ENCODE results near the gene BASP1.
"Not testable (repeated sequence)": the region's sequence is repeated elsewhere in the genome, so short reads cannot be mapped to it uniquely, and the experiment has no call there.

BASP1 gene

GRCh38 chr5:17187786-17188170 is 29.7 kb upstream of the BASP1 start:
- Mint-ChIP-seq H3K27me3 (ENCODE audit: low read depth, poor library complexity) (peaks cover 6% of the 10 kb centered on the region), H3K4me3 (no peak overlapping the region), H3K9me3 (peaks cover 5% of the 10 kb centered on the region), H3K36me3 (ENCODE audit: low read depth) (peaks cover 5% of the 10 kb centered on the region), H3K4me1 (peaks cover 41% of the 10 kb centered on the region), H3K27ac (no peak overlapping the region)
- TF ChIP-seq CTCF (IDR thresholded peaks at IDR 0.05) = no peak
- no peak for DNase-seq

- Mint-ChIP-seq H3K36me3 (ENCODE audit: low read depth) (peaks cover 5% of the 10 kb centered on the region), H3K27ac (no peak overlapping the region), H3K9me3 (peaks cover 5% of the 10 kb centered on the region), H3K4me1 (peaks cover 41% of the 10 kb centered on the region), H3K27me3 (ENCODE audit: low read depth, poor library complexity) (peaks cover 6% of the 10 kb centered on the region), H3K4me3 (no peak overlapping the region)
- peak; percentile 83 for DNase-seq
- TF ChIP-seq CTCF (IDR thresholded peaks at IDR 0.05) = peak; percentile 86
Observed at GRCh38 chr5:17189381-17190036, 27.9 kb upstream of the BASP1 start.

GRCh38 chr5:17190242-17190778 is 27.1 kb upstream of the BASP1 start:
- Mint-ChIP-seq H3K9me3 (peaks cover 5% of the 10 kb centered on the region), H3K27ac (no peak overlapping the region), H3K27me3 (ENCODE audit: low read depth, poor library complexity) (peaks cover 6% of the 10 kb centered on the region), H3K4me3 (no peak overlapping the region), H3K36me3 (ENCODE audit: low read depth) (peaks cover 5% of the 10 kb centered on the region), H3K4me1 (peaks cover 41% of the 10 kb centered on the region)
- peak; percentile 94 for TF ChIP-seq CTCF (IDR thresholded peaks at IDR 0.05)
- DNase-seq = peak; percentile 19

- Mint-ChIP-seq H3K36me3 (ENCODE audit: low read depth) (peaks cover 5% of the 10 kb centered on the region), H3K27ac (no peak overlapping the region)
- no peak for DNase-seq
Observed at GRCh38 chr5:17190799-17191391, 26.5 kb upstream of the BASP1 start.

GRCh38 chr5:17191574-17191973 is 25.9 kb upstream of the BASP1 start:
- H3K27me3 Mint-ChIP-seq (ENCODE audit: low read depth, poor library complexity); DNase-seq; H3K27ac Mint-ChIP-seq; H3K36me3 Mint-ChIP-seq (ENCODE audit: low read depth); H3K9me3 Mint-ChIP-seq; H3K4me3 Mint-ChIP-seq: not testable (repeated sequence)
- H3K4me1 Mint-ChIP-seq = peaks cover 37% of the 10 kb centered on the region

More at GRCh38 chr5:17190799-17191391, 26.5 kb upstream of the BASP1 start:
- TF ChIP-seq CTCF (IDR thresholded peaks at IDR 0.05) = no peak
- Mint-ChIP-seq H3K27me3 (ENCODE audit: low read depth, poor library complexity) (peaks cover 6% of the 10 kb centered on the region), H3K4me3 (no peak overlapping the region), H3K4me1 (peaks cover 41% of the 10 kb centered on the region), H3K9me3 (peaks cover 5% of the 10 kb centered on the region)

- DNase-seq = no peak
- Mint-ChIP-seq H3K9me3 (peaks cover 11% of the 10 kb centered on the region), H3K4me1 (peaks cover 34% of the 10 kb centered on the region), H3K27ac (peak overlapping the region; percentile 13), H3K4me3 (no peak overlapping the region), H3K27me3 (ENCODE audit: low read depth, poor library complexity) (peaks cover 2% of the 10 kb centered on the region), H3K36me3 (ENCODE audit: low read depth) (peaks cover 5% of the 10 kb centered on the region)
- no peak for TF ChIP-seq CTCF (IDR thresholded peaks at IDR 0.05)
Observed at GRCh38 chr5:17192191-17192590, 25.2 kb upstream of the BASP1 start.

All from nephron progenitor cell (in vitro differentiated cells).